ENCODE data around the gene PGBD5. TPM values are rescaled to one million over a fixed set of nuclear protein-coding genes. Genes with fewer than 3 reads are reported as not detected.

PGBD5 gene
- total RNA-seq, 1 donor from 2014 or later = 2.0 TPM

GRCh38 chr1:230319014-230319747, 107.0 kb downstream of the PGBD5 start:
- Mint-ChIP-seq H3K27me3 (ENCODE audit: unreplicated experiment) (peaks cover 1% of the 10 kb centered on the region), H3K9me3 (ENCODE audit: unreplicated experiment) (no peaks in the 10 kb centered on the region), H3K36me3 (ENCODE audit: low read depth, unreplicated experiment) (no peaks in the 10 kb centered on the region), H3K4me1 (ENCODE audit: unreplicated experiment) (no peaks in the 10 kb centered on the region), H3K27ac (ENCODE audit: unreplicated experiment) (no peak overlapping the region), H3K4me3 (ENCODE audit: unreplicated experiment) (no peak overlapping the region)
- TF ChIP-seq CTCF (IDR thresholded peaks at IDR 0.05; ENCODE audit: unreplicated experiment) = no peak
- DNase-seq (ENCODE audit: low spot score) = no peak

GRCh38 chr1:230317823-230318819, 108.0 kb downstream of the PGBD5 start:
- Mint-ChIP-seq H3K9me3 (ENCODE audit: unreplicated experiment) (no peaks in the 10 kb centered on the region), H3K27me3 (ENCODE audit: unreplicated experiment) (peaks cover 2% of the 10 kb centered on the region), H3K27ac (ENCODE audit: unreplicated experiment) (no peak overlapping the region), H3K4me3 (ENCODE audit: unreplicated experiment) (no peak overlapping the region), H3K4me1 (ENCODE audit: unreplicated experiment) (no peaks in the 10 kb centered on the region), H3K36me3 (ENCODE audit: low read depth, unreplicated experiment) (no peaks in the 10 kb centered on the region)
- TF ChIP-seq CTCF (IDR thresholded peaks at IDR 0.05; ENCODE audit: unreplicated experiment) = no peak
- no peak for DNase-seq (ENCODE audit: low spot score)

GRCh38 chr1:230316864-230317745, 109.0 kb downstream of the PGBD5 start:
- no peak overlapping the region for H3K27ac Mint-ChIP-seq (ENCODE audit: unreplicated experiment)
- no peak overlapping the region for H3K4me3 Mint-ChIP-seq (ENCODE audit: unreplicated experiment)
- H3K27me3 Mint-ChIP-seq (ENCODE audit: unreplicated experiment) = peaks cover 3% of the 10 kb centered on the region
- H3K9me3 Mint-ChIP-seq (ENCODE audit: unreplicated experiment) = no peaks in the 10 kb centered on the region
- no peak for DNase-seq (ENCODE audit: low spot score)
- no peaks in the 10 kb centered on the region for H3K36me3 Mint-ChIP-seq (ENCODE audit: low read depth, unreplicated experiment)
- no peaks in the 10 kb centered on the region for H3K4me1 Mint-ChIP-seq (ENCODE audit: unreplicated experiment)
- TF ChIP-seq CTCF (IDR thresholded peaks at IDR 0.05; ENCODE audit: unreplicated experiment) = no peak

GRCh38 chr1:230315099-230315498, 111.0 kb downstream of the PGBD5 start:
- Mint-ChIP-seq H3K4me3 (ENCODE audit: unreplicated experiment) (no peak overlapping the region), H3K9me3 (ENCODE audit: unreplicated experiment) (no peaks in the 10 kb centered on the region), H3K27ac (ENCODE audit: unreplicated experiment) (no peak overlapping the region), H3K36me3 (ENCODE audit: low read depth, unreplicated experiment) (no peaks in the 10 kb centered on the region), H3K4me1 (ENCODE audit: unreplicated experiment) (no peaks in the 10 kb centered on the region), H3K27me3 (ENCODE audit: unreplicated experiment) (peaks cover 3% of the 10 kb centered on the region)
- TF ChIP-seq CTCF (IDR thresholded peaks at IDR 0.05; ENCODE audit: unreplicated experiment) = no peak
- DNase-seq (ENCODE audit: low spot score) = no peak

Data from endothelial cell (in vitro differentiated cells).